SK-N-SH treated with all-trans-retinoic acid at 6 μM for 48 hours (cell line): ENCODE measurements around the gene SKA2.

Experiments used
- ATAC-seq: fragments of 200-7000 bp; cut with Tn5 transposase; 3 replicates; pipeline ENCODE4 v1.9.1; 2020; ENCODE audit warnings: mild to moderate bottlenecking, moderate library complexity
- ARNTL ChIP-seq: fragments of 450-650 bp; formaldehyde crosslinking; IDR thresholded peaks from 2 replicates; pipeline ENCODE4 v1.5.0; 2020; ENCODE audit warnings: low read depth, mild to moderate bottlenecking, moderate library complexity, borderline replicate concordance
- BACH2 ChIP-seq: fragments of 250-450 bp; sonication (Bioruptor Pico); IDR thresholded peaks from 2 replicates; pipeline ENCODE4 v1.9.0; 2021; ENCODE audit warnings: mild to moderate bottlenecking, borderline replicate concordance
- CREB5 ChIP-seq: fragments of 250-450 bp; sonication (Bioruptor Pico); IDR thresholded peaks from 2 replicates; pipeline ENCODE4 v1.5.1; 2020; ENCODE audit warnings: low read depth, mild to moderate bottlenecking, moderate library complexity
- CSDC2 ChIP-seq: fragments of 250-450 bp; sonication (Bioruptor Pico); IDR thresholded peaks from 2 replicates; pipeline ENCODE4 v1.5.0; 2020; ENCODE audit warnings: mild to moderate bottlenecking, moderate library complexity
- CSRNP3 ChIP-seq: fragments of 250-450 bp; sonication (Bioruptor Pico); IDR thresholded peaks from 2 replicates; pipeline ENCODE4 v1.5.1; 2021; ENCODE audit warnings: mild to moderate bottlenecking, moderate library complexity
- ESRRG ChIP-seq: fragments of 250-450 bp; sonication (Bioruptor Pico); IDR thresholded peaks from 2 replicates; pipeline ENCODE4 v1.6.1; 2021; ENCODE audit warnings: mild to moderate bottlenecking
- GLIS3 ChIP-seq: fragments of 250-450 bp; sonication (Bioruptor Pico); IDR thresholded peaks from 2 replicates; pipeline ENCODE4 v1.5.0; 2020; ENCODE audit warnings: mild to moderate bottlenecking, moderate library complexity
- ISL1 ChIP-seq: fragments of 250-450 bp; sonication (Bioruptor Pico); IDR thresholded peaks from 2 replicates; pipeline ENCODE4 v2.1.2; 2022; ENCODE audit warnings: mild to moderate bottlenecking, moderate library complexity
- POU6F1 ChIP-seq: fragments of 250-450 bp; sonication (Bioruptor Pico); IDR thresholded peaks from 2 replicates; pipeline ENCODE4 v1.8.0; 2021; ENCODE audit warnings: low read depth, mild to moderate bottlenecking, moderate library complexity, borderline replicate concordance
- RARB ChIP-seq: fragments of 250-450 bp; sonication (Bioruptor Pico); IDR thresholded peaks from 2 replicates; pipeline ENCODE4 v1.8.0; 2021; ENCODE audit warnings: mild to moderate bottlenecking, moderate library complexity
- SNAI2 ChIP-seq: fragments of 250-450 bp; sonication (Bioruptor Pico); IDR thresholded peaks from 2 replicates; pipeline ENCODE4 v1.5.0; 2020; ENCODE audit warnings: mild to moderate bottlenecking, moderate library complexity
- TSHZ2 ChIP-seq: fragments of 250-450 bp; sonication (Bioruptor Pico); IDR thresholded peaks from 2 replicates; pipeline ENCODE4 v1.5.0; 2020; ENCODE audit warnings: mild to moderate bottlenecking, moderate library complexity
- ZFP30 ChIP-seq: fragments of 450-650 bp; formaldehyde crosslinking; IDR thresholded peaks from 2 replicates; pipeline ENCODE4 v1.5.0; 2022; ENCODE audit warnings: mild to moderate bottlenecking, moderate library complexity
- ZNF70 ChIP-seq: fragments of 450-650 bp; formaldehyde crosslinking; IDR thresholded peaks from 2 replicates; pipeline ENCODE4 v1.5.0; 2020; ENCODE audit warnings: mild to moderate bottlenecking, moderate library complexity
- ZNF8 ChIP-seq: fragments of 450-650 bp; formaldehyde crosslinking; IDR thresholded peaks from 2 replicates; pipeline ENCODE4 v1.5.0; 2020; ENCODE audit warnings: mild to moderate bottlenecking, moderate library complexity

SKA2 gene

GRCh38 chr17:59160157-59161025 lies 5.4 kb upstream of the SKA2 start:
- ATAC-seq: no peak
- TF ChIP-seq GLIS3 (CRISPR knock-in tag) (no peak), ZNF70 (CRISPR knock-in tag) (peak; percentile 63; the same call in 1 of the 2 replicates)

- peak; percentile 91 for ATAC-seq
- TF ChIP-seq ESRRG (CRISPR knock-in tag) (no peak), GLIS3 (CRISPR knock-in tag) (no peak), ZNF70 (CRISPR knock-in tag) (no peak), POU6F1 (CRISPR knock-in tag) (no peak), BACH2 (CRISPR knock-in tag) (no peak)
Observed at GRCh38 chr17:59155439-59156177, 622 bp upstream of the SKA2 start, which contains the start of gene PRR11. PRR11 (plus strand) TSS chr17:59155746; CDS start chr17:59169753, 14,007 bp downstream.

GRCh38 chr17:59154292-59154720 lies 680 bp downstream of the SKA2 start:
- no peak for TF ChIP-seq CSDC2 (CRISPR knock-in tag)
- TF ChIP-seq GLIS3 (CRISPR knock-in tag): no peak
- no peak for TF ChIP-seq SNAI2 (CRISPR knock-in tag)
- TF ChIP-seq TSHZ2 (CRISPR knock-in tag): no peak
- no peak for TF ChIP-seq ISL1 (CRISPR knock-in tag)
- TF ChIP-seq CSRNP3 (CRISPR knock-in tag): no peak
- TF ChIP-seq ARNTL (CRISPR knock-in tag): no peak
- no peak for TF ChIP-seq RARB (CRISPR knock-in tag)
- no peak for TF ChIP-seq ZFP30 (CRISPR knock-in tag)
- peak; percentile 5 for ATAC-seq

GRCh38 chr17:59152925-59153324 lies 2.1 kb downstream of the SKA2 start:
- no peak for ATAC-seq
- TF ChIP-seq BACH2 (CRISPR knock-in tag): no peak
- no peak for TF ChIP-seq TSHZ2 (CRISPR knock-in tag)
- TF ChIP-seq ISL1 (CRISPR knock-in tag): no peak
- no peak for TF ChIP-seq ZNF8 (CRISPR knock-in tag)

- no peak for TF ChIP-seq CREB5 (CRISPR knock-in tag)
- peak; percentile 74 for TF ChIP-seq ISL1 (CRISPR knock-in tag)
- no peak for ATAC-seq
Observed at GRCh38 chr17:59151591-59151990, 3.4 kb downstream of the SKA2 start.
